HepG2 (cell line): ENCODE results near the gene SLC25A45. TPM values are rescaled to one million over a fixed set of nuclear protein-coding genes. Genes with fewer than 3 reads are reported as not detected.

Experiments used
- CENPX ChIP-seq: sonication (generic); formaldehyde crosslinking; IDR thresholded peaks from 2 replicates; pipeline ENCODE4 v1.9.0; 2021; ENCODE audit warnings: mild to moderate bottlenecking, missing genetic modification reagents, moderate library complexity
- EED ChIP-seq: sonication (generic); formaldehyde crosslinking; IDR thresholded peaks from 2 replicates; pipeline ENCODE4 v1.5.0; 2020; ENCODE audit warnings: mild to moderate bottlenecking, missing genetic modification reagents
- IKZF5 ChIP-seq: IDR thresholded peaks from 2 replicates; pipeline ENCODE4 v1.6.1; 2018; ENCODE audit warnings: missing genetic modification reagents, mild to moderate bottlenecking, missing compliant biosample characterization
- KAT8 ChIP-seq: IDR thresholded peaks from 2 replicates; pipeline ENCODE4 v1.6.1; 2016; ENCODE audit warnings: missing genetic modification reagents, missing compliant biosample characterization
- KDM5B ChIP-seq: sonication (generic); formaldehyde crosslinking; IDR thresholded peaks from 2 replicates; pipeline ENCODE4 v1.4.0; 2020; ENCODE audit warnings: missing genetic modification reagents, mild to moderate bottlenecking, borderline replicate concordance
- MBNL3 ChIP-seq: fragments of 250-450 bp; sonication (Bioruptor Pico); conservative IDR thresholded peaks from 2 replicates; pipeline ENCODE4 v1.8.0; 2022; ENCODE audit warnings: mild to moderate bottlenecking, inconsistent platforms
- MZF1 ChIP-seq: sonication (generic); formaldehyde crosslinking; IDR thresholded peaks from 2 replicates; pipeline ENCODE4 v1.8.1; 2023; ENCODE audit warnings: mild to moderate bottlenecking, missing genetic modification reagents, borderline replicate concordance
- NFE2 ChIP-seq: sonication (generic); formaldehyde crosslinking; IDR thresholded peaks from 2 replicates; pipeline ENCODE4 v1.4.0; 2020; ENCODE audit warnings: missing genetic modification reagents
- NR2F1 ChIP-seq, 2 experiments: fragments of 450-650 bp in 1 of 2; formaldehyde crosslinking in 1 of 2; IDR thresholded peaks; 2 replicates each; pipeline versions ENCODE4 v1.5.0 to v1.6.1; 2016 to 2020; ENCODE audit warnings: mild to moderate bottlenecking in 1 of 2, missing compliant biosample characterization in 1 of 2, missing genetic modification reagents in 1 of 2, moderate library complexity in 1 of 2
- RFX3 ChIP-seq: IDR thresholded peaks from 2 replicates; pipeline ENCODE4 v1.6.1; 2016; ENCODE audit warnings: missing biosample characterization, missing genetic modification reagents
- SMYD3 ChIP-seq: sonication (generic); formaldehyde crosslinking; IDR thresholded peaks from 2 replicates; pipeline ENCODE4 v1.8.1; 2023; ENCODE audit warnings: mild to moderate bottlenecking, missing genetic modification reagents
- SPEN ChIP-seq: sonication (generic); formaldehyde crosslinking; IDR thresholded peaks from 2 replicates; pipeline ENCODE4 v1.5.1; 2020; ENCODE audit warnings: low read depth, mild to moderate bottlenecking, missing genetic modification reagents
- SRY ChIP-seq: sonication (generic); formaldehyde crosslinking; IDR thresholded peaks from 2 replicates; pipeline ENCODE4 v1.8.0; 2022; ENCODE audit warnings: mild to moderate bottlenecking, missing genetic modification reagents
- YEATS4 ChIP-seq: sonication (generic); formaldehyde crosslinking; IDR thresholded peaks from 2 replicates; pipeline ENCODE4 v1.4.0; 2020; ENCODE audit warnings: missing genetic modification reagents, borderline replicate concordance
- ZFP62 ChIP-seq: sonication (generic); formaldehyde crosslinking; IDR thresholded peaks from 2 replicates; pipeline ENCODE4 v1.4.0; 2020; ENCODE audit warnings: missing genetic modification reagents
- ZNF350 ChIP-seq: sonication (generic); formaldehyde crosslinking; IDR thresholded peaks from 2 replicates; pipeline ENCODE4 v1.4.0; 2020; ENCODE audit warnings: mild to moderate bottlenecking, low read depth, missing genetic modification reagents, borderline replicate concordance
- ZNF770 ChIP-seq: sonication (generic); formaldehyde crosslinking; IDR thresholded peaks from 2 replicates; pipeline ENCODE4 v1.5.0; 2020; ENCODE audit warnings: mild to moderate bottlenecking, missing genetic modification reagents
- ZNF780A ChIP-seq: sonication (generic); formaldehyde crosslinking; IDR thresholded peaks from 2 replicates; pipeline ENCODE4 v1.8.0; 2022; ENCODE audit warnings: mild to moderate bottlenecking, missing genetic modification reagents, moderate library complexity
- ZNF790 ChIP-seq: sonication (generic); formaldehyde crosslinking; IDR thresholded peaks from 2 replicates; pipeline ENCODE4 v1.8.0; 2022; ENCODE audit warnings: missing genetic modification reagents, mild to moderate bottlenecking, borderline replicate concordance
- ZSCAN30 ChIP-seq: sonication (generic); formaldehyde crosslinking; IDR thresholded peaks from 2 replicates; pipeline ENCODE4 v1.5.0; 2020; ENCODE audit warnings: mild to moderate bottlenecking, missing genetic modification reagents
- polyA plus RNA-seq, 8 experiments: library from polyadenylated mRNA; depleted of rRNA in 3 of 8; stranded (reverse) in 7 of 8; unstranded in 1 of 8; fragments of >200 nt; fragmentation: Illumina TruSeq in 4 of 8; extraction: Trizol in 4 of 8; gene quantifications; 2 replicates each; pipeline versions ENCODE4 v1.2.1 to v1.2.3, GENCODE V29; 2011 to 2016; ENCODE audit warnings: low read depth in 4 of 8, missing spikeins in 1 of 8, mixed read lengths in 1 of 8; ENCODE audit not compliant: insufficient read depth in 1 of 8
- total RNA-seq, 5 experiments: library from RNA; depleted of rRNA; stranded (reverse); fragments of >200 nt; fragmentation: Illumina TruSeq; extraction: Trizol; gene quantifications; 2 replicates each; pipeline ENCODE4 v1.2.3, GENCODE V29; 2016; ENCODE audit warnings: low read depth in 1 of 5
- TF ChIP-seq, protein P1 (sequence below): sonication (generic); formaldehyde crosslinking; IDR thresholded peaks from 2 replicates; pipeline ENCODE4 v1.4.0; 2020; ENCODE audit warnings: missing genetic modification reagents, borderline replicate concordance
- TF ChIP-seq, protein P2 (sequence below): IDR thresholded peaks from 2 replicates; pipeline ENCODE4 v1.6.1; 2016

The SLC25A45 gene
- total and polyA plus RNA-seq, 2 of the 13 experiments (the other 11 are each of a cell fraction or from before 2014, with no cell fraction given): 1.2 to 3.4 TPM

DNA sequence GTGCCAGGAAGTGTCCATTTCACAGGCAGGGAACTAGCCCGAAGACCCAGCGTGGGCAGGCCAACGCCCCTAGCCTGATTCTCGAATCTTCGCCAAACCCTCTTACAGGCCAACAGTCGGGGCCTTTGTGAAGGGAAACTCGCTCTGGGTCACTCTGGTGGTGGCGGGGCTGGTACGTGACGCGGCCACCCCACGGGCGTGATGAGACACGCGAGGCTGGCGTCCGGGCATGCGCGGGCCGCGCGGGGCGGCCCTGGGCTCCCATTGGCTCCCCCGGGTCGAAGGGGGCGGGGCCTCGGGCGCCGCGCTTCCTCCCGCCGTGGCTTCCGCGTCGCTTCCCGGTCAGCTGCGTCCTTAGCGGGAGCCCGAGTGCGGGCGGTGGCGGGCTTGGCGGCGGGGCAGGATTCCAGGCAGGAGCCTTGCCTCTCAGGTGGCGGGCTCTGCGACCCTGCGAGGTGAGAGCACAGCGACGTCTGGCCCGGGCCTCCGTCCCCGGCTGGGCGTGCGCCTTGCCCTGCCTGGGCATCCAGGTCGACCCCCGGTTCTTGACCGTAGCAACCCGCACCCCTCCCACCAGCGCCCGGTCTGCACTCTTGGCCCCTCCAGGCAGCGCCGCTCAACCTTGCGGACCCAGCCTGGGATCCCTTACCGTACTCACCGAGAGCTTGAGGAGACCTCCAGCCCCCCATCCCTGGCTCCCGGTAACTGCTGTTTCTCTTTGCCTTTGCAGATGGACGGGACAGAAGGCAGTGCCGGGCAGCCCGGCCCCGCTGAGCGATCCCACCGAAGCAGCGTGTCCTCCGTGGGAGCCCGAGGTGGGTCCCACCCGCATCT, 4.1 kb upstream of the SLC25A45 start, which contains the start of gene FRMD8 (continued):
- TF ChIP-seq SRY (CRISPR knock-in tag): peak; percentile 77; the same call in 1 of the 2 replicates
- TF ChIP-seq ZNF350 (CRISPR knock-in tag): peak; percentile 39; the same call in 1 of the 2 replicates
- no peak for TF ChIP-seq CENPX (CRISPR knock-in tag)
- peak; percentile 60; the same call in 1 of the 2 replicates for TF ChIP-seq ZNF770
- TF ChIP-seq ZFP62 (CRISPR knock-in tag): no peak
- TF ChIP-seq SMYD3 (CRISPR knock-in tag): no peak
- TF ChIP-seq ZNF790 (CRISPR knock-in tag): 0 out of 2 replicates have a peak, but pooled peaks have one; percentile 4
- TF ChIP-seq YEATS4: peak; percentile 40
- peak; percentile 44; the same call in 1 of the 2 replicates for TF ChIP-seq SPEN (CRISPR knock-in tag)
- TF ChIP-seq EED: peak; percentile 80; the same call in 1 of the 2 replicates
- TF ChIP-seq MZF1 (CRISPR knock-in tag): no peak
- peak; percentile 89 for TF ChIP-seq KDM5B (CRISPR knock-in tag)
- TF ChIP-seq, protein P1, sequence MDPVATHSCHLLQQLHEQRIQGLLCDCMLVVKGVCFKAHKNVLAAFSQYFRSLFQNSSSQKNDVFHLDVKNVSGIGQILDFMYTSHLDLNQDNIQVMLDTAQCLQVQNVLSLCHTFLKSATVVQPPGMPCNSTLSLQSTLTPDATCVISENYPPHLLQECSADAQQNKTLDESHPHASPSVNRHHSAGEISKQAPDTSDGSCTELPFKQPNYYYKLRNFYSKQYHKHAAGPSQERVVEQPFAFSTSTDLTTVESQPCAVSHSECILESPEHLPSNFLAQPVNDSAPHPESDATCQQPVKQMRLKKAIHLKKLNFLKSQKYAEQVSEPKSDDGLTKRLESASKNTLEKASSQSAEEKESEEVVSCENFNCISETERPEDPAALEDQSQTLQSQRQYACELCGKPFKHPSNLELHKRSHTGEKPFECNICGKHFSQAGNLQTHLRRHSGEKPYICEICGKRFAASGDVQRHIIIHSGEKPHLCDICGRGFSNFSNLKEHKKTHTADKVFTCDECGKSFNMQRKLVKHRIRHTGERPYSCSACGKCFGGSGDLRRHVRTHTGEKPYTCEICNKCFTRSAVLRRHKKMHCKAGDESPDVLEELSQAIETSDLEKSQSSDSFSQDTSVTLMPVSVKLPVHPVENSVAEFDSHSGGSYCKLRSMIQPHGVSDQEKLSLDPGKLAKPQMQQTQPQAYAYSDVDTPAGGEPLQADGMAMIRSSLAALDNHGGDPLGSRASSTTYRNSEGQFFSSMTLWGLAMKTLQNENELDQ: no peak
- no peak for TF ChIP-seq ZSCAN30 (CRISPR knock-in tag)
- no peak for TF ChIP-seq RFX3
- TF ChIP-seq ZNF780A (CRISPR knock-in tag): no peak
- TF ChIP-seq NR2F1 (CRISPR knock-in tag; IDR thresholded peaks at IDR 0.05): no peak
- peak; percentile 64; the same call in 1 of the 2 replicates for TF ChIP-seq KAT8
- TF ChIP-seq, protein P2, sequence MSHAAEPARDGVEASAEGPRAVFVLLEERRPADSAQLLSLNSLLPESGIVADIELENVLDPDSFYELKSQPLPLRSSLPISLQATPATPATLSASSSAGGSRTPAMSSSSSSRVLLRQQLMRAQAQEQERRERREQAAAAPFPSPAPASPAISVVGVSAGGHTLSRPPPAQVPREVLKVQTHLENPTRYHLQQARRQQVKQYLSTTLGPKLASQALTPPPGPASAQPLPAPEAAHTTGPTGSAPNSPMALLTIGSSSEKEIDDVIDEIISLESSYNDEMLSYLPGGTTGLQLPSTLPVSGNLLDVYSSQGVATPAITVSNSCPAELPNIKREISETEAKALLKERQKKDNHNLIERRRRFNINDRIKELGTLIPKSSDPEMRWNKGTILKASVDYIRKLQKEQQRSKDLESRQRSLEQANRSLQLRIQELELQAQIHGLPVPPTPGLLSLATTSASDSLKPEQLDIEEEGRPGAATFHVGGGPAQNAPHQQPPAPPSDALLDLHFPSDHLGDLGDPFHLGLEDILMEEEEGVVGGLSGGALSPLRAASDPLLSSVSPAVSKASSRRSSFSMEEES (CRISPR knock-in tag): no peak; the same call in 1 of the 2 replicates
- TF ChIP-seq MBNL3 (CRISPR knock-in tag): no peak
- peak; percentile 47; the same call in 1 of the 2 replicates for TF ChIP-seq IKZF5 (CRISPR knock-in tag)
- TF ChIP-seq NFE2 (CRISPR knock-in tag): no peak
